GM13976 (cell line): Measurements from ENCODE around the gene SUSD4.

Experiments used
- DNase-seq: peaks from one replicate; pipeline ENCODE4 v3.0.0; 2012; ENCODE audit warnings: low spot score
- CTCF ChIP-seq: IDR thresholded peaks from 2 replicates; pipeline ENCODE4 v1.5.1; 2012; ENCODE audit warnings: borderline replicate concordance, mild to moderate bottlenecking; ENCODE audit not compliant: insufficient read depth; ENCODE audit errors: extremely low read depth, missing control alignments, control extremely low read depth
- in situ Hi-C: fragments of 300-500 bp; cut with MboI; formaldehyde crosslinking; loops from one replicate; pipeline ENCODE4 v1.12.0; 2022; ENCODE audit warnings: low sequenced_read_pairs, mixed read lengths, inconsistent platforms; ENCODE audit not compliant: unreplicated experiment

The SUSD4 gene

GRCh38 chr1:223207293-223208066, 156.5 kb downstream of the SUSD4 start:
- no peak for TF ChIP-seq CTCF
- in situ Hi-C loops: no loop called here
- no peak for DNase-seq

DNA sequence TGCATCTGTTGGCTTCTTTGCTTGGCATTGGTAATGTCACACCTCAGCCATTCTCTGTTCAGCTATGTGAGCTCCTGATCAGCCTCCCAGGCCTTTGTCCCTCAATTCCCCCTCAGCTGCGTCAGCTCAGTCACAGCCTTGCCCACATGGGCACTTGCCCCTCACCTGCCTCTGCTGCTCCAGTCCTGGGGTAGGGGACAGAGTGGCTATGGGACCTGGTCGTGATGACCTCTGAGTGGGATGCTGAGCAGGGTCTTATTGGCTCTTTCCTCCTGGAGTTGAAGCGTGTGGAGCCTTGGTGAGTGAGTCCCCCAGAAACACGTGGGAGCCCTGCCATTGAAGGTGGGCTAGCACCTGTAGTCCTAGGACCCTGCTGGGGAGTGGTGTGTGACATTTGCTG, 159.6 kb downstream of the SUSD4 start:
- DNase-seq: no peak
- no peak for TF ChIP-seq CTCF
- in situ Hi-C loops: no loop called here

- TF ChIP-seq CTCF: no peak
- DNase-seq: no peak
- in situ Hi-C loops: no loop called here
Observed at GRCh38 chr1:223203694-223204093, 160.3 kb downstream of the SUSD4 start.

- DNase-seq: no peak
- in situ Hi-C loops: no loop called here
- no peak for TF ChIP-seq CTCF
Observed at GRCh38 chr1:223203034-223203408, 161.0 kb downstream of the SUSD4 start.

- DNase-seq: no peak
- in situ Hi-C loops: no loop called here
Observed at GRCh38 chr1:223202376-223203033, 161.5 kb downstream of the SUSD4 start.

DNA sequence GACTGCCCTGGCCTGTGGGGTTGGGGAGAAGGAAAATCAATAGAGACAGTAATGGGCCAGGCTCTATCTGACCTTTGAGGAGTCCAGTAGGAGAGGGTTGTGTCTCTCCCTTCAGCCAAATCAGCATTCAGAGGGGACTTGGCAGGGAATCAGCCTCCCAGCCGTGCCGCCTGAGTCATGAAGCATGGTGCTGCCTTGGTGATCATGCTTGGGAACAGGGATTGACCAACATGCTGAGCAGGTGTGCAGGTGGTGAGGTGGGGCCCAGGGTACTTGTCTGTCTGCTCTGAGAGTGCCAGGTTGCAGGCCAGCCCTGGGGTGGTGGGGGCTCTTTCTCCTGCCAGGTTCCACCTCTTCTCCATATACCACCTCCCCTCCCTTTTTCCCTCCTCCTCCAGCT, 162.0 kb downstream of the SUSD4 start:
- TF ChIP-seq CTCF: no peak
- in situ Hi-C loops: no loop called here

More at GRCh38 chr1:223202376-223203033, 161.5 kb downstream of the SUSD4 start:
- no peak for TF ChIP-seq CTCF

More for the DNA sequence above, 162.0 kb downstream of the SUSD4 start:
- DNase-seq: no peak
